Esophagus muscularis mucosa (tissue), 4 donors: ENCODE data around the gene IST1. TPM values are rescaled to one million over a fixed set of nuclear protein-coding genes. Genes with fewer than 3 reads are reported as not detected.

Experiments
- DNase-seq: peaks from one replicate; pipeline ENCODE4 v3.0.0-alpha.2; 2017; ENCODE audit errors: extremely low spot score
- H3K27ac ChIP-seq, 4 donors: fragments of 200-600 bp; sonication (generic); replicated peaks in 1 of 4; 1 replicate in 3 of 4; 2 replicates in 1 of 4; pipeline ENCODE4 v1.5.1; 2016 to 2019; ENCODE audit warnings: mild to moderate bottlenecking in 1 of 4
- H3K27me3 ChIP-seq, 4 donors: fragments of 200-600 bp; sonication (generic); one replicate each; pipeline versions ENCODE4 v1.5.1 to v1.6.0; 2016 to 2019
- H3K36me3 ChIP-seq, 4 donors: fragments of 200-600 bp; sonication (generic); one replicate each; pipeline ENCODE4 v1.5.1; 2016 to 2019
- H3K4me1 ChIP-seq, 4 donors: fragments of 200-600 bp; sonication (generic); one replicate each; pipeline ENCODE4 v1.5.1; 2016 to 2019
- H3K4me3 ChIP-seq, 4 donors: fragments of 200-600 bp; sonication (generic); 1 replicate in 2 of 4; 2 replicates in 2 of 4; pipeline ENCODE4 v1.5.1; 2016 to 2019; ENCODE audit warnings: mild to moderate bottlenecking in 4 of 4, moderate library complexity in 1 of 4
- H3K9me3 ChIP-seq, 4 donors: fragments of 200-600 bp; sonication (generic); 1 replicate in 3 of 4; 2 replicates in 1 of 4; pipeline ENCODE4 v1.5.1; 2016 to 2019
- CTCF ChIP-seq, 3 experiments: fragments of 200-600 bp in 2 of 3; fragments of 450-650 bp in 1 of 3; sonication (generic) in 2 of 3; IDR thresholded peaks; one replicate each; pipeline ENCODE4 v1.5.1; 2017 to 2019; ENCODE audit warnings: antibody characterized with exemption in 3 of 3, mild to moderate bottlenecking in 2 of 3, moderate library complexity in 1 of 3
- EP300 ChIP-seq: sonication (generic); formaldehyde crosslinking; IDR thresholded peaks from one replicate; pipeline ENCODE4 v1.6.1; 2017; ENCODE audit warnings: antibody characterized with exemption
- POLR2A ChIP-seq: fragments of 450-650 bp; IDR thresholded peaks from one replicate; pipeline ENCODE4 v1.6.1; 2017; ENCODE audit warnings: antibody characterized with exemption, moderate library complexity, mild to moderate bottlenecking, low read depth
- POLR2AphosphoS5 ChIP-seq, 2 donors: sonication (generic); formaldehyde crosslinking; IDR thresholded peaks; one replicate each; pipeline ENCODE4 v1.6.1; 2017; ENCODE audit warnings: antibody characterized with exemption in 2 of 2
- WGBS: methylation state at CpG from one replicate; pipeline ENCODE4 v1.1.5; 2018; 5-methylcytosine and 5-hydroxymethylcytosine counted together
- intact Hi-C: fragments of 100-400 bp; cut with DNase I; formaldehyde crosslinking; loops from one replicate; pipeline ENCODE4 v1.15.1; 2023
- total RNA-seq, 4 donors: library from RNA; depleted of rRNA; stranded (reverse); fragments of >200 nt; gene quantifications; one replicate each; pipeline versions ENCODE4 v1.1.0 to v1.2.1, GENCODE V29; 2016

The IST1 gene
- total RNA-seq, 4 donors from 2014 or later = 132 to 186 (median 166) TPM

GRCh38 chr16:71893888-71894228 lies 1.5 kb upstream of the IST1 start:
- intact Hi-C loops = loop anchor here (5.0 kb wide), 1 partner anchor 33 kb away; no protein-coding TSS in a partner anchor
- no peaks in the 10 kb centered on the region for H3K36me3 ChIP-seq
- H3K4me1 ChIP-seq = peaks cover 27 to 34% (median 33%) of the 10 kb centered on the region in 4 donors
- no peaks in the 10 kb centered on the region for H3K27me3 ChIP-seq
- WGBS = 53% methylated on average over 7 of the region's 7 CpGs
- TF ChIP-seq CTCF (IDR thresholded peaks at IDR 0.05) (no peak), POLR2AphosphoS5 (IDR thresholded peaks at IDR 0.05) (no peak), EP300 (no peak), POLR2A (no peak)
- H3K4me3 ChIP-seq = peak overlapping the region; percentile 80 to 94 (median 90)
- H3K27ac ChIP-seq = peak overlapping the region; percentile 91 to 99 (median 96)
- no peak for DNase-seq
- no peaks in the 10 kb centered on the region for H3K9me3 ChIP-seq

GRCh38 chr16:71894229-71894920 lies 956 bp upstream of the IST1 start:
- Histone ChIP-seq H3K27ac (peak overlapping the region; percentile 91 to 99 (median 96)), H3K36me3 (no peaks in the 10 kb centered on the region), H3K9me3 (no peaks in the 10 kb centered on the region), H3K4me3 (peak overlapping the region; percentile 80 to 94 (median 90)), H3K27me3 (no peaks in the 10 kb centered on the region), H3K4me1 (peaks cover 32 to 40% (median 38%) of the 10 kb centered on the region in 4 donors)
- intact Hi-C loops = loop anchor here (5.0 kb wide), 1 partner anchor 33 kb away; no protein-coding TSS in a partner anchor
- no peak for DNase-seq
- under 1% methylated on average over 31 of the region's 31 CpGs for WGBS
- TF ChIP-seq POLR2A = no peak
- TF ChIP-seq CTCF (IDR thresholded peaks at IDR 0.05) = peak in 1 of 3 experiments; percentile 16
- peak; percentile 18 to 67 for TF ChIP-seq POLR2AphosphoS5 (IDR thresholded peaks at IDR 0.05)

- under 1% methylated on average over 24 of the region's 44 CpGs for WGBS
- TF ChIP-seq POLR2A = no peak
- no peak for TF ChIP-seq CTCF (IDR thresholded peaks at IDR 0.05)
- TF ChIP-seq POLR2AphosphoS5 (IDR thresholded peaks at IDR 0.05) = no peak
- no peak for TF ChIP-seq EP300
- no peaks in the 10 kb centered on the region for H3K9me3 ChIP-seq
- no peak for DNase-seq
- intact Hi-C loops = loop anchor here (5.0 kb wide), 2 partner anchors 66 to 89 kb away; partner anchors contain the start of gene AP1G1
- peaks cover 46 to 54% (median 53%) of the 10 kb centered on the region in 4 donors for H3K4me1 ChIP-seq
- H3K4me3 ChIP-seq = peak overlapping the region; percentile 80 to 94 (median 90)
- H3K27me3 ChIP-seq = no peaks in the 10 kb centered on the region
- no peaks in the 10 kb centered on the region for H3K36me3 ChIP-seq
- H3K27ac ChIP-seq = peak overlapping the region; percentile 91 to 99 (median 96)
These were observed 491 bp downstream of the IST1 start for GRCh38 chr16:71895679-71896365.

GRCh38 chr16:71896764-71897368 lies 1.5 kb downstream of the IST1 start:
- Histone ChIP-seq H3K27me3 (no peaks in the 10 kb centered on the region), H3K27ac (peak overlapping the region in 3 of 4 donors; percentile 91 to 99 (median 93)), H3K4me3 (peak overlapping the region; percentile 80 to 94 (median 90)), H3K4me1 (peaks cover 47 to 63% (median 62%) of the 10 kb centered on the region in 4 donors), H3K9me3 (no peaks in the 10 kb centered on the region), H3K36me3 (no peaks in the 10 kb centered on the region)
- intact Hi-C loops = loop anchor here (5.0 kb wide), 2 partner anchors 65 to 90 kb away; partner anchors contain the start of gene AP1G1
- no peak for DNase-seq
- TF ChIP-seq EP300 (no peak), CTCF (IDR thresholded peaks at IDR 0.05) (no peak), POLR2A (no peak), POLR2AphosphoS5 (IDR thresholded peaks at IDR 0.05) (no peak)
- WGBS = 56% methylated on average over 15 of the region's 15 CpGs
